GM21723 (cell line): ENCODE data around the gene GTPBP2.

Experiments used
- ATAC-seq: cut with Tn5 transposase; IDR thresholded peaks from one replicate; pipeline ENCODE4 v1.9.1; 2021; ENCODE audit warnings: mild to moderate bottlenecking, moderate library complexity; ENCODE audit not compliant: unreplicated experiment

Gene GTPBP2

GRCh38 chr6:43579171-43579570 lies 49.9 kb downstream of the GTPBP2 start:
- no peak for ATAC-seq

- ATAC-seq, result no peak
Measured at GRCh38 chr6:43578748-43579147, 50.3 kb downstream of the GTPBP2 start.

GRCh38 chr6:43575772-43576551 lies 53.1 kb downstream of the GTPBP2 start, which contains the start of the genes POLH and XPO5:
TSS of gene POLH (plus strand) at chr6:43576185. CDS start at chr6:43582320, 6,135 bp downstream.
TSS of gene XPO5 (minus strand) at chr6:43576038. CDS start at chr6:43575864, 174 bp downstream.
- peak; percentile 89 for ATAC-seq

DNA sequence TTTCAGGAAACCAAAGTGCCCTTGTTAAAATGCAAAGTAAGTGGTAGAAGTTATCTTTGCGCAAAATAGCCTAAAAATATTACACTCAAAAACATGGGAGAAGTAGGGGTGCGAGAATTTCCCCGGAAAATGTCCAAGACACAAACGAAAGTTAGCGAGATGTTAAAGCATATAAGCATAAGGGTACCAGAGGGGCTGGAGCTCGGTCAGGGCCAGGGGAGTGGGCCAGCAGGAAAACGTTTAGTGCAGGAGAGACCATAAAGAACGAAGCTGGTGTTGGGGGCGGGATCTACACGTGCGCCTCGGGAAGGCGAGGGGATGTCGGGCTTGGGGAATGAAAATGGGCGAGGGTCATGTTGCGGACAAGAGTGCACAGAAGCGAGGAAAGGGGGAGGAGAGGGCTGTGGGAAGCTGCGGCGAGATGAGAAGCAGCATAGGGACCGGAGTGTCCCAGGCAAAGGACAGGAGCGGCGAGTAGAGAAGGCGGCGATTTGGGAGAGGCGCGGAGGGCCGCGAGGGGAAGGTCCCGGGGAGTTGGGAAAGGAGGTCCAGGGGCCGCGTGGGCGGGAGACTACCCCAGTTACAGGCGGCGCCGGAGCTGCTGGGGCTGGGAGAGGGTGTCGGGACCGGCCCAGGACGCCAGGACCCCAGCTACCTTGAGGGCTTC lies 53.8 kb downstream of the GTPBP2 start:
- ATAC-seq, result no peak

DNA sequence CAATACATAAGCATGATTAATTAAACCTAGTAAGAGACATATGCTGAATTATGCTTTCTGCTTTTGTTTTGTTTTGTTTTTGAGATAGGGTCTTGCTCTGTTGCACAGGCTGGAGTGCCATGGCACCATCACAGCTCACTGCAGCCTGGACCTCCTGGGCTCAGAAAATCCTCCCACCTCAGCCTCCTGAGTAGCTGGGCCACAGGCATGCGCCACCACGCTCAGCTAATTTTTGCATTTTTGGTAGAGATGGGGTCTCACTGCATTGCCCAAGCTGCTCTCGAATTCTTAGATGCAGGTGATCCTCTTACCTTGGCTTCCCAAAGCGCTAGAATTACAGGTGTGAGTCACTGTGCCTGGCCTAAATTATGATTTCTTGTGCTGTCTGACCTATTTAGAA lies 57.0 kb downstream of the GTPBP2 start:
- ATAC-seq, result no peak

DNA sequence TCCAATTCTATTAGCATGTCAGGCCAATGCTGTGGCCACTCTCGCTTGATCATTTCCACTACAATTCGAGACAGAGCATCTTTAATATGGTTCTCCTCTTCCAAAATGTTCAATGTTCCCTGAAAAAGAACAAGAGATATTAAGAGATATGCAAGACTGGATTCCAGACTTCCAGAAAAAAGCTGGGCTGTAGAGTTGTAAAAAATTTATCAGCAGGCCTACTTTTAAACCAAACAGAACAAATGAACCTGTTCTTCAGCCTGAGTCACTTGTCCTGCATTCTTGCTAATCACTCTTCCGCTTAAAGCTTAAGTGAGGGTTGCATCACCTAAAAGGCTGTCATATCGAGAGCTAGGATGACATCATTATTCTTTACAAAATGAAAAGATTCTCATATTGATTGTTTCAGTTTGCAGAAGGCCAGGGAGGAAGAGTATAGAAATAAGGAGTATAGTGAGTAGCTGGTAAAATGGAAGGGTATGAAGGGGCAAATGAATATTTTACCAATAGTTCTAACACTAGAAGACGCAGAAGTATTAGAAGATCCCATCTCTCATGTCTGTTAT lies 58.1 kb downstream of the GTPBP2 start:
- ATAC-seq, result no peak
